ENCODE measurements around the gene IGFALS. TPM values are rescaled to one million over a fixed set of nuclear protein-coding genes. Genes with fewer than 3 reads are reported as not detected.

Gene IGFALS
- total RNA-seq, 1 experiment from 2014 or later, result not detected

DNA sequence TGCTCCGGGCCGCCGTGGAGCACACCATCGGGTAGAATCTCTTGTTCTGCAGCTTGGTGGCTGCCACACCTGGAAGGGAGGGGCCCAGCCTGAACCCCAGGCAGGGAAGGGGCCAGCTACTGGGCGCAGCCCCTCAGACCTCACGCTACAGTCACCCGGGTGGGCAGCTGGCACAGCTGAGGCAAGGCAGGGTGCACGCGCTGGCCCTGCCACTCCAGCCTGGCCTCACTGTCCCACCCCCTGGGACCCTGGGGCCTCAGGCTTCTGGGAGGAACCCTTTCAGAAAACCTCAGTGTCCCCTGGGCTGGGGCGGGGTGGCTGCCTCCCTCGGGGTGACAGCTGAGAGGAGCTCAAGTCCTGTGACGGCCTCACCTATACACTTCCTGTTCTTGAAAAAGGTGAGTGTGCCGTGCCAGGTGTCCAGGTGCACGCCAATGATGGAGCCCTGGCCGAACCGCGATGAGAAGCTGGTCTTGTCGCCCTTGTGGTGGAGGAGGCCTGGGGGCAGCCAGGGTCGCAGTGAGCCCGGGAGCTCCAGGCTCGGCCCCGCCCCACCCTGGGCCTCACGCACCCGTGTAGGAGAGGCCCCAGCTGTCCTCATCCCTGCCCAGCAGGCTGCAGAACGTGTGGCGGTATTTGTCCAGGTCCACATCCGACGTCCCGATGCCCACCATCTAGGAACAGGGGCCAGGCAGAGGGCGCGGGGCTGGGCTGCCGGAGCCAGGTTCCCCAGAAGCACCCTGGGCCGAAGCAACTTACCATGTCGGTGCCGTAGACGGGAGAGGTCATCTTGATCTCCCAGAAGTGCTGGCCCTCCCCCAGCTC, 15.9 kb downstream of the IGFALS start:
- Histone ChIP-seq H3K4me1 (replicated peaks; ENCODE audit: insufficient read depth) (peaks cover 18% of the 10 kb centered on the region), H3F3A (ENCODE audit: insufficient read depth, low read depth) (peaks cover 41% of the 10 kb centered on the region), H3K79me2 (ENCODE audit: low read depth) (peaks cover 45% of the 10 kb centered on the region), H3K27me3 (ENCODE audit: insufficient read depth, low read depth) (no peaks in the 10 kb centered on the region), H3K9me2 (ENCODE audit: insufficient read depth) (no peaks in the 10 kb centered on the region), H4K20me1 (ENCODE audit: insufficient read depth) (peaks cover 49% of the 10 kb centered on the region), H3K4me2 (no peak overlapping the region), H3K4me3 (no peak overlapping the region), H2AFZ (no peak overlapping the region), H3K36me3 (ENCODE audit: low read depth) (0 out of 2 replicates have a peak, but pooled peaks cover 8% of the 10 kb centered on the region), H3K9me3 (ENCODE audit: insufficient read depth, low read depth) (no peaks in the 10 kb centered on the region), H3K27ac (no peak overlapping the region)
- DNase-seq, result no peak
- ChIA-PET POLR2A (ENCODE audit: unreplicated experiment) (no interaction called here), CTCF (interaction anchor here (0.5 kb wide), 1 partner anchor 152 kb away, joined by 4 read pairs; no protein-coding TSS in a partner anchor)
- no peak for TF ChIP-seq CTCF (conservative IDR thresholded peaks at IDR 0.05)
- no peak for TF ChIP-seq EZH2 (IDR thresholded peaks at IDR 0.05; ENCODE audit: low read depth)
- no TSS peak for BruUV-seq (replicated peaks)
- intact Hi-C loops (cut with micrococcal nuclease; ENCODE audit: unreplicated experiment), result no loop called here

DNA sequence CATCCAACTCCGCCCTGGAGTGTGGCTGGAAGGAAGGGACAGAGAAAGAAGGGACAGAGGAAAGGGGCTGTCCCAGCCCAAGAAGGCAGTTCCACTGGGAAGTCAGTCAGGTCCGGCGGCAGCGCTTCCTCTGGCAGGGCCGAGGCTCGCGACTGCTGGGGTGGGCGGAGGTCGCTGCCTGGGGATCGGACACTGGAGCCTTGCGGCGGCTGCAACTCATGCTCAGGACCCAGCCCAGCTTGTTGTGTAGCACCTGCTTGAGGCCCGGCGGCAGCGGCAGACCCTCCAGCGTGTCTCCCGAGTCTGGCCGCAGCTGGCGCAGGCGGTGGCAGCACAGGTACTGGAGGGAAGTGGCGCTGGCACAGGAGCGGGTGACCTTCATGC, 16.5 kb downstream of the IGFALS start:
- ChIA-PET CTCF (no interaction called here), POLR2A (ENCODE audit: unreplicated experiment) (no interaction called here)
- Histone ChIP-seq H3K4me2 (no peak overlapping the region), H3K27ac (no peak overlapping the region), H3K36me3 (ENCODE audit: low read depth) (0 out of 2 replicates have a peak, but pooled peaks cover 11% of the 10 kb centered on the region), H3K4me1 (replicated peaks; ENCODE audit: insufficient read depth) (peaks cover 18% of the 10 kb centered on the region), H3K9me2 (ENCODE audit: insufficient read depth) (no peaks in the 10 kb centered on the region), H2AFZ (no peak overlapping the region), H4K20me1 (ENCODE audit: insufficient read depth) (peaks cover 49% of the 10 kb centered on the region), H3K79me2 (ENCODE audit: low read depth) (peaks cover 51% of the 10 kb centered on the region), H3K4me3 (no peak overlapping the region), H3K27me3 (ENCODE audit: insufficient read depth, low read depth) (no peaks in the 10 kb centered on the region), H3F3A (ENCODE audit: insufficient read depth, low read depth) (peaks cover 46% of the 10 kb centered on the region), H3K9me3 (ENCODE audit: insufficient read depth, low read depth) (no peaks in the 10 kb centered on the region)
- no peak for DNase-seq
- BruUV-seq (replicated peaks), result no TSS peak
- intact Hi-C loops (cut with micrococcal nuclease; ENCODE audit: unreplicated experiment), result no loop called here
- TF ChIP-seq EZH2 (IDR thresholded peaks at IDR 0.05; ENCODE audit: low read depth) (no peak), CTCF (conservative IDR thresholded peaks at IDR 0.05) (no peak)

DNA sequence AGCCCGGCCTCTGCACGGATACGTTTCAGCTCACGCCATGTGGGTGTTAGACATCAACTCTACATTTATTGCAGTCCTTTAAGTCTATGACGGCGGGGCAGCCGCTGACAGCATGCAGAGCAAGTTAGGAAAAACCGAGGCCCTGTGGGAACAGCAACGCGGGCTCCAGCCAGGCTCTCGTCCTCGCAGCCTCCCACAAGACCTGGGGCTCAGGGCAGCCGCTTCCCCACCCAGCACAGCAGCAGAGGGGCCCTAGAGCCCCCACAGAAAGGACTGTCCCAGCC, 16.9 kb downstream of the IGFALS start:
- Histone ChIP-seq H3K27me3 (ENCODE audit: insufficient read depth, low read depth) (no peaks in the 10 kb centered on the region), H2AFZ (no peak overlapping the region), H3F3A (ENCODE audit: insufficient read depth, low read depth) (peaks cover 45% of the 10 kb centered on the region), H3K79me2 (ENCODE audit: low read depth) (peaks cover 53% of the 10 kb centered on the region), H3K9me2 (ENCODE audit: insufficient read depth) (no peaks in the 10 kb centered on the region), H3K27ac (no peak overlapping the region), H4K20me1 (ENCODE audit: insufficient read depth) (peaks cover 49% of the 10 kb centered on the region), H3K4me3 (no peak overlapping the region), H3K36me3 (ENCODE audit: low read depth) (0 out of 2 replicates have a peak, but pooled peaks cover 13% of the 10 kb centered on the region), H3K4me2 (no peak overlapping the region), H3K9me3 (ENCODE audit: insufficient read depth, low read depth) (no peaks in the 10 kb centered on the region), H3K4me1 (replicated peaks; ENCODE audit: insufficient read depth) (peaks cover 18% of the 10 kb centered on the region)
- no peak for TF ChIP-seq CTCF (conservative IDR thresholded peaks at IDR 0.05)
- TF ChIP-seq EZH2 (IDR thresholded peaks at IDR 0.05; ENCODE audit: low read depth), result no peak
- intact Hi-C loops (cut with micrococcal nuclease; ENCODE audit: unreplicated experiment), result no loop called here
- CTCF ChIA-PET, result no interaction called here
- BruUV-seq (replicated peaks), result no TSS peak
- POLR2A ChIA-PET (ENCODE audit: unreplicated experiment), result no interaction called here
- no peak for DNase-seq
